ENCODE results near the gene NR2F1.

DNA sequence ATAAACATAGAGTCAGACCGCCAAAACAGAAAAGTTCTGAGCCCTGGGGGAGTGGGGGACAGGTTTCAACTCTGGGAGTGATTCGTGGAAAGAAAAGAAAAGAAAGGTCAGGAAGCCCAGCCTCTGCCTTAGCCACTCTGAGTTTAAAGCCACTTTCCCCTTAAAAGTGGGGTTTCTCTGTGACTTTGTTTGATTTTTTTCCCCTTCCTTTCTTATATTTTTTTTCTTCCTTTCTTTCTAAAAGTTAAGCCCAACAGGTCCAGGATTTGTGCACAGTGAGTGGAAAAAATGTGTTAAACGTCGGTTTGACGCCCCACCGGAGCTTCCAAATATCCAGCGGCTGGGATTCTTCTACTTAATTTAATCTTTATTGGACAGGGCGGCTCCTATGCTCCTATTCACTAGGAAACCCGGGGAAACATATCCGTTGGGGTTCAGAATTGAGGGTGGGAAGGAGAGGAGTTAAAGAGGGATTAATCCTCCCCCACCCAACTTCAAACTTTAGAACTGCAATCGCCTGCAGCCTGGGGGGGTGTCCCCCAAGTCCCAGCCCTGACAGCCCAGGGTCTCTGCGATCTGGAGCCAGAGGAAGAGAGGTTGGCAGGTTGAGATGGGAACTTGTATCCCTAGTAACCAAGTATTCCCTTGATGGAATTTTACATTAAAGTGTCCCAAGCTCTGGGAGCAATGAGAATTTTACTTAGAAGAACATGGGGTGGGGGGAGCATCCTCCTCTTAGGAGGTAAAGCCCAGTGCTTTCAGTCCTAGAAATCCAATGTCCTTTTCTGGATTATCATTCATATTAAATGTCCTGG, 8.3 kb upstream of the NR2F1 start:
- no peak for TF ChIP-seq POLR2A (IDR thresholded peaks at IDR 0.05; ENCODE audit: extremely low read depth, insufficient read length)
- TF ChIP-seq CTCF (IDR thresholded peaks at IDR 0.05; ENCODE audit: low read depth, low read length): no peak
- TF ChIP-seq, protein P1, sequence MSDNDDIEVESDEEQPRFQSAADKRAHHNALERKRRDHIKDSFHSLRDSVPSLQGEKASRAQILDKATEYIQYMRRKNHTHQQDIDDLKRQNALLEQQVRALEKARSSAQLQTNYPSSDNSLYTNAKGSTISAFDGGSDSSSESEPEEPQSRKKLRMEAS (IDR thresholded peaks at IDR 0.05; ENCODE audit: low read depth, low read length): no peak

Measured in NB4 (cell line).